ENCODE results near the gene GRPEL1.

DNA sequence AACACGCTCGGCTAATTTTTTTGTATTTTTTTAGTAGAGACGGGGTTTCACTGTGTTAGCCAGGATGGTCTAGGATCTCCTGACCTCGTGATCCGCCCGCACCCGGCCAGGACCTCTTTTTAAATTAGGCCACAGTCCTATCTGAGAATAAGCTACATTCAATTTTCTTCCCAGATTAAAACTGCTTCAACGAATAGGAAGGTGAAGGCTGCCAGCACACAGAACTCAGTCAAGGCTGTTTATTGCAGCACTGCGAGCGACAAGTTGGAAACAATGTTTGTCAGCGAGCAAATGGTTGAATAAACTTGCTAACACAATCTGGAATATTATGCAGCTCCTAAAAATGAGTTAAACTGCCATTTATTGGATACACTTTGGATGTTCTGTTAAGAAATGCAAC lies 1.9 kb downstream of the GRPEL1 start:
- TF ChIP-seq, protein P1, sequence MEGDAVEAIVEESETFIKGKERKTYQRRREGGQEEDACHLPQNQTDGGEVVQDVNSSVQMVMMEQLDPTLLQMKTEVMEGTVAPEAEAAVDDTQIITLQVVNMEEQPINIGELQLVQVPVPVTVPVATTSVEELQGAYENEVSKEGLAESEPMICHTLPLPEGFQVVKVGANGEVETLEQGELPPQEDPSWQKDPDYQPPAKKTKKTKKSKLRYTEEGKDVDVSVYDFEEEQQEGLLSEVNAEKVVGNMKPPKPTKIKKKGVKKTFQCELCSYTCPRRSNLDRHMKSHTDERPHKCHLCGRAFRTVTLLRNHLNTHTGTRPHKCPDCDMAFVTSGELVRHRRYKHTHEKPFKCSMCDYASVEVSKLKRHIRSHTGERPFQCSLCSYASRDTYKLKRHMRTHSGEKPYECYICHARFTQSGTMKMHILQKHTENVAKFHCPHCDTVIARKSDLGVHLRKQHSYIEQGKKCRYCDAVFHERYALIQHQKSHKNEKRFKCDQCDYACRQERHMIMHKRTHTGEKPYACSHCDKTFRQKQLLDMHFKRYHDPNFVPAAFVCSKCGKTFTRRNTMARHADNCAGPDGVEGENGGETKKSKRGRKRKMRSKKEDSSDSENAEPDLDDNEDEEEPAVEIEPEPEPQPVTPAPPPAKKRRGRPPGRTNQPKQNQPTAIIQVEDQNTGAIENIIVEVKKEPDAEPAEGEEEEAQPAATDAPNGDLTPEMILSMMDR (IDR thresholded peaks at IDR 0.05), result no peak
- no peak for TF ChIP-seq POLR2A (IDR thresholded peaks at IDR 0.05)
